Peyer's patch (tissue), 4 donors: Measurements from ENCODE around the gene SSRP1. TPM values are rescaled to one million over a fixed set of nuclear protein-coding genes. Genes with fewer than 3 reads are reported as not detected.

Experiments
- DNase-seq, 3 donors: peaks; one replicate each; pipeline ENCODE4 v3.0.0-alpha.2; 2017 to 2019
- H3K27ac ChIP-seq, 4 donors: fragments of 200-600 bp; sonication (generic); one replicate each; pipeline ENCODE4 v1.5.1; 2016 to 2019
- H3K27me3 ChIP-seq, 2 donors: fragments of 200-600 bp; sonication (generic); one replicate each; pipeline ENCODE4 v1.5.1; 2019
- H3K36me3 ChIP-seq, 3 donors: fragments of 200-600 bp; sonication (generic); one replicate each; pipeline ENCODE4 v1.5.1; 2016 to 2019
- H3K4me1 ChIP-seq, 4 donors: fragments of 200-600 bp; sonication (generic); one replicate each; pipeline ENCODE4 v1.5.1; 2016 to 2019
- H3K4me3 ChIP-seq, 4 donors: fragments of 200-600 bp; sonication (generic); 1 replicate in 3 of 4; 2 replicates in 1 of 4; pipeline ENCODE4 v1.5.1; 2016 to 2019; ENCODE audit warnings: mild to moderate bottlenecking in 1 of 4
- H3K9me3 ChIP-seq, 4 donors: fragments of 200-600 bp; sonication (generic); one replicate each; pipeline ENCODE4 v1.5.1; 2016 to 2019; ENCODE audit warnings: mild to moderate bottlenecking in 1 of 4
- CTCF ChIP-seq, 6 experiments: fragments of 450-650 bp in 4 of 6; fragments of 200-600 bp in 2 of 6; sonication (generic) in 1 of 6; IDR thresholded peaks; one replicate each; pipeline ENCODE4 v1.5.1; 2017 to 2019; ENCODE audit warnings: antibody characterized with exemption in 6 of 6, mild to moderate bottlenecking in 3 of 6, moderate library complexity in 1 of 6
- POLR2A ChIP-seq, 2 donors: fragments of 450-650 bp; IDR thresholded peaks; one replicate each; pipeline ENCODE4 v1.5.1; 2017; ENCODE audit warnings: antibody characterized with exemption in 2 of 2, mild to moderate bottlenecking in 2 of 2, moderate library complexity in 2 of 2
- total RNA-seq, 4 donors: library from RNA; depleted of rRNA; stranded (reverse); fragments of >200 nt; gene quantifications; one replicate each; pipeline ENCODE4 v1.1.0, GENCODE V29; 2016

SSRP1 gene
- total RNA-seq, 4 donors from 2014 or later = 39.9 to 106 (median 50.6) TPM

- no peak for DNase-seq
- Histone ChIP-seq H3K27me3 (no peaks in the 10 kb centered on the region), H3K4me3 (peak overlapping the region; percentile 84 to 92 (median 87)), H3K36me3 (peaks cover 0 to 37% (median 0%) of the 10 kb centered on the region in 3 donors), H3K27ac (peak overlapping the region; percentile 85 to 90 (median 90)), H3K4me1 (peaks cover 0 to 17% (median 2%) of the 10 kb centered on the region in 4 donors), H3K9me3 (no peaks in the 10 kb centered on the region)
- no peak for TF ChIP-seq CTCF (IDR thresholded peaks at IDR 0.05)
- TF ChIP-seq POLR2A (IDR thresholded peaks at IDR 0.05) = no peak
Measured at GRCh38 chr11:57335023-57335342, 709 bp downstream of the SSRP1 start.

GRCh38 chr11:57332694-57333440 lies 2.8 kb downstream of the SSRP1 start:
- H3K27me3 ChIP-seq = no peaks in the 10 kb centered on the region
- H3K9me3 ChIP-seq = no peaks in the 10 kb centered on the region
- peaks cover 0 to 17% (median 2%) of the 10 kb centered on the region in 4 donors for H3K4me1 ChIP-seq
- peaks cover 0 to 58% (median 0%) of the 10 kb centered on the region in 3 donors for H3K36me3 ChIP-seq
- DNase-seq = no peak
- TF ChIP-seq CTCF (IDR thresholded peaks at IDR 0.05) (no peak), POLR2A (IDR thresholded peaks at IDR 0.05) (no peak)
- H3K4me3 ChIP-seq = no peak overlapping the region
- H3K27ac ChIP-seq = peak overlapping the region in 1 of 4 donors; percentile 9

GRCh38 chr11:57331720-57332119 lies 4.0 kb downstream of the SSRP1 start:
- Histone ChIP-seq H3K27me3 (no peaks in the 10 kb centered on the region), H3K9me3 (no peaks in the 10 kb centered on the region), H3K36me3 (peaks cover 0 to 70% (median 0%) of the 10 kb centered on the region in 3 donors), H3K4me1 (peaks cover 0 to 20% (median 2%) of the 10 kb centered on the region in 4 donors), H3K4me3 (no peak overlapping the region), H3K27ac (no peak overlapping the region)
- TF ChIP-seq POLR2A (IDR thresholded peaks at IDR 0.05) (no peak), CTCF (IDR thresholded peaks at IDR 0.05) (no peak)
- DNase-seq = no peak

GRCh38 chr11:57330029-57330428 lies 5.7 kb downstream of the SSRP1 start:
- H3K27ac ChIP-seq = no peak overlapping the region

GRCh38 chr11:57327721-57328120 lies 8.0 kb downstream of the SSRP1 start:
- no peak for DNase-seq
- Histone ChIP-seq H3K27me3 (no peaks in the 10 kb centered on the region), H3K36me3 (peaks cover 0 to 63% (median 0%) of the 10 kb centered on the region in 3 donors), H3K27ac (no peak overlapping the region), H3K9me3 (no peaks in the 10 kb centered on the region), H3K4me1 (peaks cover 0 to 25% (median 8%) of the 10 kb centered on the region in 4 donors), H3K4me3 (no peak overlapping the region)
- TF ChIP-seq CTCF (IDR thresholded peaks at IDR 0.05) (no peak), POLR2A (IDR thresholded peaks at IDR 0.05) (no peak)

More at GRCh38 chr11:57330029-57330428, 5.7 kb downstream of the SSRP1 start:
- Histone ChIP-seq H3K27me3 (no peaks in the 10 kb centered on the region), H3K36me3 (peaks cover 0 to 73% (median 0%) of the 10 kb centered on the region in 3 donors), H3K9me3 (no peaks in the 10 kb centered on the region), H3K4me1 (peaks cover 0 to 28% (median 8%) of the 10 kb centered on the region in 4 donors), H3K4me3 (no peak overlapping the region)
- DNase-seq = no peak
- TF ChIP-seq POLR2A (IDR thresholded peaks at IDR 0.05) (no peak), CTCF (IDR thresholded peaks at IDR 0.05) (no peak)
